ENCODE results near the gene MDP1.

GRCh38 chr14:24184104-24184970 lies 31.5 kb downstream of the MDP1 start:
- TF ChIP-seq POLR2A (IDR thresholded peaks at IDR 0.05; ENCODE audit: low read length) (no peak), POLR2AphosphoS2 (conservative IDR thresholded peaks at IDR 0.05; ENCODE audit: low read length) (no peak), EP300 (IDR thresholded peaks at IDR 0.05) (no peak), MAX (IDR thresholded peaks at IDR 0.05) (no peak), CTCF (IDR thresholded peaks at IDR 0.05) (no peak), EHMT2 (IDR thresholded peaks at IDR 0.05; ENCODE audit: low read depth) (no peak), RAD21 (conservative IDR thresholded peaks at IDR 0.05 in 1 of 2, IDR thresholded peaks at IDR 0.05 in 1 of 2) (no peak), MAZ (IDR thresholded peaks at IDR 0.05; ENCODE audit: borderline replicate concordance, low read depth, low read length) (no peak), FOSL2 (IDR thresholded peaks at IDR 0.05) (no peak), FOSL2 (CRISPR knock-in tag; IDR thresholded peaks at IDR 0.05) (no peak), NR3C1 (IDR thresholded peaks at IDR 0.05) (no peak), USF2 (IDR thresholded peaks at IDR 0.05) (no peak), ZSCAN20 (CRISPR knock-in tag; IDR thresholded peaks at IDR 0.05) (no peak), BHLHE40 (IDR thresholded peaks at IDR 0.05; ENCODE audit: low read depth, low read length) (no peak), REST (IDR thresholded peaks at IDR 0.05) (no peak)
